ENCODE measurements around the gene CTIF.

DNA sequence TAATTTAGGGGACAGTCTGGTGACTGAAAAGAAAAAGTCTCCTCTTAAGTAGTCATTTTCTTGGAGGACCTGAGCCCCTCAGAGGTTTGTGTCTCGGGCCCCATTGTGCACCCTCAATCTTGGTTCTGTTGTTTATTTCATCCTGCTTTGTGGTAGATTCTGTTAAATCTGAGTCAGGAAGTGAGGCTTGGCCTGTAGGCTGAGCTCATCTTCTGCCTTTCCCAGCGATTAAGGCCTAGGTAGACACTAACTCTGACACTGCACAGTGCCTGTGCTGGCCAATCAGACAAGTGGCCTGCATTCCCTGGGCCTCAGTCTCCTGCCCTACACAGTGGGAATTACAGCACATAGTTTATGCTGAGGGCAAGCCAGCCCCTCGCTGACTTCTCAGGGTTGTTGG lies 80.2 kb downstream of the CTIF start:
- TF ChIP-seq TAF1 (IDR thresholded peaks at IDR 0.05; ENCODE audit: low read depth) (no peak), REST (IDR thresholded peaks at IDR 0.05; ENCODE audit: low read depth) (no peak), TCF12 (IDR thresholded peaks at IDR 0.05; ENCODE audit: low read depth) (no peak), EGR1 (IDR thresholded peaks at IDR 0.05) (no peak), ZBTB7A (IDR thresholded peaks at IDR 0.05; ENCODE audit: low read depth) (no peak), CREB1 (IDR thresholded peaks at IDR 0.05; ENCODE audit: low read depth) (no peak), YY1 (IDR thresholded peaks at IDR 0.05; ENCODE audit: low read depth) (no peak), CEBPB (IDR thresholded peaks at IDR 0.05) (no peak), EP300 (IDR thresholded peaks at IDR 0.05; ENCODE audit: borderline replicate concordance) (no peak), RAD21 (IDR thresholded peaks at IDR 0.05; ENCODE audit: low read depth) (no peak), FOXM1 (IDR thresholded peaks at IDR 0.05; ENCODE audit: borderline replicate concordance, low read depth) (no peak)
- TF ChIP-seq, protein P1, sequence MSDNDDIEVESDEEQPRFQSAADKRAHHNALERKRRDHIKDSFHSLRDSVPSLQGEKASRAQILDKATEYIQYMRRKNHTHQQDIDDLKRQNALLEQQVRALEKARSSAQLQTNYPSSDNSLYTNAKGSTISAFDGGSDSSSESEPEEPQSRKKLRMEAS (IDR thresholded peaks at IDR 0.05) = no peak
